ENCODE results near the gene SLC6A5.

GRCh38 chr11:20597154-20597679, 2.2 kb upstream of the SLC6A5 start:
- TF ChIP-seq POLR2A (IDR thresholded peaks at IDR 0.05; ENCODE audit: low read depth, low read length) (no peak), POLR2AphosphoS5 (IDR thresholded peaks at IDR 0.05; ENCODE audit: low read depth, low read length) (no peak), TAF1 (IDR thresholded peaks at IDR 0.05; ENCODE audit: borderline replicate concordance, low read depth, low read length) (no peak)
